Islet precursor cell (in vitro differentiated cells): ENCODE measurements around the gene MAN1B1.

Experiments
- DNase-seq: peaks from one replicate; pipeline ENCODE4 v3.0.0-alpha.2; 2018

Gene MAN1B1

GRCh38 chr9:137088121-137088520, 1.3 kb downstream of the MAN1B1 start:
- DNase-seq: no peak

- DNase-seq: no peak
Measured at GRCh38 chr9:137089232-137089947, 2.6 kb downstream of the MAN1B1 start.

GRCh38 chr9:137095664-137096517, 9.1 kb downstream of the MAN1B1 start:
- no peak for DNase-seq

GRCh38 chr9:137096785-137097546, 10.2 kb downstream of the MAN1B1 start:
- DNase-seq: no peak

GRCh38 chr9:137097761-137098462, 11.1 kb downstream of the MAN1B1 start:
- DNase-seq: no peak

- no peak for DNase-seq
Measured at GRCh38 chr9:137099231-137099630, 12.4 kb downstream of the MAN1B1 start.

- no peak for DNase-seq
Measured at GRCh38 chr9:137103206-137103999, 16.6 kb downstream of the MAN1B1 start.

GRCh38 chr9:137105814-137106661, 19.3 kb downstream of the MAN1B1 start:
- DNase-seq: no peak

GRCh38 chr9:137106662-137107250, 20.0 kb downstream of the MAN1B1 start:
- no peak for DNase-seq

GRCh38 chr9:137107312-137107921, 20.6 kb downstream of the MAN1B1 start:
- DNase-seq: no peak

- DNase-seq: no peak
Measured at GRCh38 chr9:137107982-137108381, 21.2 kb downstream of the MAN1B1 start.

- no peak for DNase-seq
Measured at GRCh38 chr9:137108608-137109249, 21.9 kb downstream of the MAN1B1 start.

GRCh38 chr9:137109250-137110146, 22.7 kb downstream of the MAN1B1 start:
- DNase-seq: no peak

GRCh38 chr9:137110147-137110910, 23.5 kb downstream of the MAN1B1 start:
- no peak for DNase-seq

- DNase-seq: no peak
Measured at GRCh38 chr9:137110911-137111787, 24.4 kb downstream of the MAN1B1 start.

- DNase-seq: no peak
Measured at GRCh38 chr9:137111788-137112563, 25.2 kb downstream of the MAN1B1 start.
